SK-N-SH (cell line): Measurements from ENCODE around the gene ANKUB1. TPM values are rescaled to one million over a fixed set of nuclear protein-coding genes. Genes with fewer than 3 reads are reported as not detected.

Experiments used
- CTCF ChIA-PET: fragments of 300-600, 350-600 bp; formaldehyde crosslinking; extraction: SDS; loops from one replicate; lab custom pipeline; 2021; lab: Yijun Ruan, JAX
- POLR2A ChIA-PET: fragments of 350-600 bp; sonication (Branson Sonifier 250); formaldehyde crosslinking; extraction: SDS; loops from one replicate; lab custom pipeline; 2020; ENCODE audit warnings: antibody characterized with exemption, inconsistent platforms; lab: Yijun Ruan, JAX
- DNase-seq: peaks from one replicate; pipeline ENCODE4 v3.0.0; 2012
- H2AFZ ChIP-seq: fragments of 200-600 bp; sonication (generic); 2 replicates; pipeline ENCODE4 v1.8.1; 2016; ENCODE audit warnings: antibody characterized with exemption, mild to moderate bottlenecking, low read depth
- H3F3A ChIP-seq: fragments of 200-600 bp; sonication (generic); replicated peaks from 2 replicates; pipeline ENCODE3; 2016; ENCODE audit warnings: antibody characterized with exemption, mild to moderate bottlenecking; ENCODE audit not compliant: insufficient read depth
- H3K27ac ChIP-seq, 2 experiments: fragments of 200-500 bp in 1 of 2; fragments of 200-600 bp in 1 of 2; sonication (Bioruptor generic) in 1 of 2; sonication (generic), shearing (Covaris generic) in 1 of 2; 2 replicates each; pipeline versions ENCODE4 v1.5.1 to v1.6.1; 2014 to 2016; ENCODE audit warnings: low read depth in 2 of 2, inconsistent platforms in 1 of 2, low read length in 1 of 2, mild to moderate bottlenecking in 1 of 2, mixed read lengths in 1 of 2
- H3K27me3 ChIP-seq: fragments of 200-600 bp; sonication (generic), shearing (Covaris generic); 2 replicates; pipeline ENCODE4 v1.6.1; 2016; ENCODE audit warnings: mixed run types; ENCODE audit not compliant: insufficient read depth
- H3K36me3 ChIP-seq, 2 experiments: fragments of 200-500 bp in 1 of 2; fragments of 200-600 bp in 1 of 2; sonication (Bioruptor generic) in 1 of 2; sonication (generic) in 1 of 2; replicated peaks in 1 of 2; 2 replicates each; pipeline versions ENCODE3 to v1.5.1; 2014 to 2016; ENCODE audit warnings: low read length in 1 of 2, mild to moderate bottlenecking in 1 of 2; ENCODE audit not compliant: insufficient read depth in 2 of 2, control insufficient read depth in 1 of 2
- H3K4me1 ChIP-seq, 2 experiments: fragments of 200-500 bp in 1 of 2; fragments of 200-600 bp in 1 of 2; sonication (Bioruptor generic) in 1 of 2; sonication (generic), shearing (Covaris generic) in 1 of 2; 2 replicates each; pipeline versions ENCODE4 v1.5.1 to v1.6.1; 2014 to 2016; ENCODE audit warnings: low read depth in 1 of 2, low read length in 1 of 2, mixed run types in 1 of 2; ENCODE audit not compliant: insufficient read depth in 2 of 2, control insufficient read depth in 1 of 2
- H3K4me2 ChIP-seq: fragments of 200-600 bp; sonication (generic), shearing (Covaris generic); 2 replicates; pipeline ENCODE4 v1.6.1; 2017; ENCODE audit warnings: mixed run types
- H3K4me3 ChIP-seq, 2 experiments: fragments of 200-500 bp in 1 of 2; fragments of 200-600 bp in 1 of 2; sonication (Bioruptor generic) in 1 of 2; sonication (generic), shearing (Covaris generic) in 1 of 2; 2 replicates each; pipeline versions ENCODE4 v1.5.1 to v1.8.1; 2014 to 2016; ENCODE audit warnings: low read depth in 2 of 2, inconsistent platforms in 1 of 2, low read length in 1 of 2, mild to moderate bottlenecking in 1 of 2, mixed read lengths in 1 of 2, moderate library complexity in 1 of 2
- H3K79me2 ChIP-seq: fragments of 200-600 bp; sonication (generic); 2 replicates; pipeline ENCODE4 v1.8.1; 2017; ENCODE audit warnings: mild to moderate bottlenecking; ENCODE audit not compliant: insufficient read depth
- H3K9ac ChIP-seq: fragments of 200-600 bp; sonication (generic); 2 replicates; pipeline ENCODE4 v1.6.1; 2017; ENCODE audit warnings: mixed run types
- H3K9me2 ChIP-seq: fragments of 200-600 bp; sonication (generic); 2 replicates; pipeline ENCODE4 v1.6.1; 2017; ENCODE audit warnings: mixed run types
- H3K9me3 ChIP-seq: fragments of 200-600 bp; sonication (generic); 2 replicates; pipeline ENCODE4 v1.6.1; 2017; ENCODE audit warnings: mixed run types, mild to moderate bottlenecking, moderate library complexity
- H4K20me1 ChIP-seq: fragments of 200-600 bp; sonication (generic); 2 replicates; pipeline ENCODE4 v1.6.1; 2017; ENCODE audit warnings: mild to moderate bottlenecking, mixed run types; ENCODE audit not compliant: insufficient read depth
- CHD2 ChIP-seq: fragments of 150-350 bp; IDR thresholded peaks from 2 replicates; pipeline ENCODE4 v1.6.1; 2018; ENCODE audit warnings: low read length; ENCODE audit not compliant: partially characterized antibody
- CTCF ChIP-seq: fragments of 200-600 bp; sonication (generic); IDR thresholded peaks from 2 replicates; pipeline ENCODE4 v1.6.1; 2017; ENCODE audit warnings: antibody characterized with exemption, mild to moderate bottlenecking, moderate library complexity
- ELF1 ChIP-seq: IDR thresholded peaks from 2 replicates; pipeline ENCODE4 v1.4.0; 2012
- FOXM1 ChIP-seq: IDR thresholded peaks from 2 replicates; pipeline ENCODE4 v1.4.0; 2012; ENCODE audit warnings: low read depth, mild to moderate bottlenecking
- GABPA ChIP-seq: IDR thresholded peaks from 2 replicates; pipeline ENCODE4 v1.4.0; 2012; ENCODE audit warnings: low read depth, mild to moderate bottlenecking
- IRF3 ChIP-seq: fragments of 150-350 bp; IDR thresholded peaks from 2 replicates; pipeline ENCODE4 v1.6.1; 2016; ENCODE audit warnings: mild to moderate bottlenecking, low read depth, low read length
- JUND ChIP-seq: IDR thresholded peaks from 2 replicates; pipeline ENCODE4 v1.4.0; 2012
- MAX ChIP-seq: IDR thresholded peaks from 2 replicates; pipeline ENCODE4 v1.4.0; 2012; ENCODE audit warnings: low read depth
- MXI1 ChIP-seq: IDR thresholded peaks from 2 replicates; pipeline ENCODE4 v1.6.1; 2012; ENCODE audit warnings: mild to moderate bottlenecking, low read depth, low read length, improper control_type of control experiment
- NFIC ChIP-seq: IDR thresholded peaks from 2 replicates; pipeline ENCODE4 v1.4.0; 2012; ENCODE audit warnings: borderline replicate concordance
- PBX3 ChIP-seq: IDR thresholded peaks from 2 replicates; pipeline ENCODE4; 2012
- POLR2AphosphoS5 ChIP-seq: IDR thresholded peaks from 2 replicates; pipeline ENCODE4 v1.6.1; 2012; ENCODE audit warnings: low read depth, low read length
- SIN3A ChIP-seq: IDR thresholded peaks from 2 replicates; pipeline ENCODE4 v1.6.1; 2012; ENCODE audit warnings: low read depth, mild to moderate bottlenecking, low read length, moderate library complexity, borderline replicate concordance
- TAF1 ChIP-seq: IDR thresholded peaks from 2 replicates; pipeline ENCODE4 v1.6.1; 2012; ENCODE audit warnings: low read depth, mild to moderate bottlenecking, low read length, moderate library complexity, borderline replicate concordance
- TEAD4 ChIP-seq: IDR thresholded peaks from 2 replicates; pipeline ENCODE4 v1.4.0; 2012; ENCODE audit warnings: mild to moderate bottlenecking, borderline replicate concordance; ENCODE audit not compliant: insufficient read depth
- USF1 ChIP-seq: IDR thresholded peaks from 2 replicates; pipeline ENCODE4 v1.4.0; 2012; ENCODE audit warnings: low read depth, borderline replicate concordance
- USF2 ChIP-seq: fragments of 150-350 bp; IDR thresholded peaks from 2 replicates; pipeline ENCODE4 v1.6.1; 2017; ENCODE audit warnings: antibody characterized with exemption, low read length, low read depth, borderline replicate concordance
- YY1 ChIP-seq: IDR thresholded peaks from 2 replicates; pipeline ENCODE4 v1.4.0; 2012; ENCODE audit warnings: low read depth, mild to moderate bottlenecking
- ZBTB33 ChIP-seq: IDR thresholded peaks from 2 replicates; pipeline ENCODE4 v1.4.0; 2012; ENCODE audit warnings: low read depth, borderline replicate concordance
- WGBS: methylation state at CpG from one replicate; pipeline ENCODE4 v1.1.6; 2017; ENCODE audit warnings: low lambda C conversion rate; 5-methylcytosine and 5-hydroxymethylcytosine counted together
- polyA plus RNA-seq, 3 experiments: library from polyadenylated mRNA; depleted of rRNA; stranded (reverse); fragments of >200 nt; gene quantifications; 2 replicates each; pipeline ENCODE4 v1.2.3, GENCODE V29; 2012

The ANKUB1 gene
- polyA plus RNA-seq, 1 of the 3 experiments (the other 2 are of a cell fraction), result not detected

GRCh38 chr3:149812606-149813366, 20.4 kb upstream of the ANKUB1 start, which contains the start of gene RNF13:
Gene RNF13, plus strand, starts transcription at chr3:149813215. Its CDS starts 32,812 bp downstream, at chr3:149846027.
- peak; percentile 89 for DNase-seq
- Histone ChIP-seq H3K27ac (peak within 1 kb of the TSS; percentile 83 to 96), H3K9me2 (no peaks in the 10 kb centered on the region), H3K79me2 (peaks cover 38% of the 10 kb centered on the region), H3K4me1 (peaks cover 5 to 9% of the 10 kb centered on the region in 2 experiments; a peak in 3 of 4 replicates), H3K4me3 (peak within 1 kb of the TSS; percentile 78 to 93), H3K27me3 (no peaks in the 10 kb centered on the region), H3K9me3 (no peaks in the 10 kb centered on the region; the same call in 1 of the 2 replicates), H3K36me3 (no peaks in the 10 kb centered on the region), H3K9ac (peak within 1 kb of the TSS; percentile 72), H2AFZ (peak within 1 kb of the TSS; percentile 93), H3F3A (peaks cover 31% of the 10 kb centered on the region), H4K20me1 (peaks cover 28% of the 10 kb centered on the region), H3K4me2 (peak within 1 kb of the TSS; percentile 90)
- POLR2A ChIA-PET, result interaction anchor here (1.2 to 2.0 kb wide), 2 partner anchors 61 to 67 kb away, joined by 3 to 6 read pairs; partner anchors contain the start of gene COMMD2
- peak; percentile 83 for TF ChIP-seq GABPA
- no peak for TF ChIP-seq NFIC
- TF ChIP-seq ELF1, result no peak
- TF ChIP-seq POLR2AphosphoS5, result peak; percentile 61
- TF ChIP-seq TAF1, result 0 out of 2 replicates have a peak, but pooled peaks have one; percentile 54
- TF ChIP-seq CHD2, result peak; percentile 89
- peak; percentile 57 for TF ChIP-seq MXI1
- 0 out of 2 replicates have a peak, but pooled peaks have one; percentile 7 for TF ChIP-seq SIN3A
- TF ChIP-seq YY1, result 0 out of 2 replicates have a peak, but pooled peaks have one; percentile 49
- peak; percentile 99 for TF ChIP-seq PBX3
- TF ChIP-seq MAX, result peak; percentile 67; the same call in 1 of the 2 replicates
- peak; percentile 16; the same call in 1 of the 2 replicates for TF ChIP-seq USF1
- no peak for TF ChIP-seq USF2
- TF ChIP-seq FOXM1, result no peak
- TF ChIP-seq TEAD4, result no peak
- peak; percentile 91 for TF ChIP-seq IRF3
- TF ChIP-seq JUND, result no peak
- TF ChIP-seq ZBTB33, result peak; percentile 9; the same call in 1 of the 2 replicates
- no peak for TF ChIP-seq CTCF
- 3% methylated on average over 38 of the region's 56 CpGs for WGBS
- CTCF ChIA-PET, result interaction anchor here (0.9 to 1.7 kb wide), 3 partner anchors 67 to 283 kb away, joined by 3 to 9 read pairs (median 3); no protein-coding TSS in a partner anchor
